Stimulated activated CD4-positive, alpha-beta T cell treated with anti-CD3 and anti-CD28 coated beads, Interleukin-4, amount 100 ng/mL, for 1 hour (primary cell): ENCODE data around the gene LRRC3C.

Experiments
- DNase-seq: peaks from one replicate; pipeline ENCODE4 v3.0.0-alpha.2; 2020

Gene LRRC3C

GRCh38 chr17:39980351-39981206 is 53.0 kb downstream of the LRRC3C start, which contains the start of gene PSMD3:
TSS of gene PSMD3 (plus strand) at chr17:39980807. CDS start at chr17:39980971, 164 bp downstream.
- DNase-seq, result peak; percentile 96

DNA sequence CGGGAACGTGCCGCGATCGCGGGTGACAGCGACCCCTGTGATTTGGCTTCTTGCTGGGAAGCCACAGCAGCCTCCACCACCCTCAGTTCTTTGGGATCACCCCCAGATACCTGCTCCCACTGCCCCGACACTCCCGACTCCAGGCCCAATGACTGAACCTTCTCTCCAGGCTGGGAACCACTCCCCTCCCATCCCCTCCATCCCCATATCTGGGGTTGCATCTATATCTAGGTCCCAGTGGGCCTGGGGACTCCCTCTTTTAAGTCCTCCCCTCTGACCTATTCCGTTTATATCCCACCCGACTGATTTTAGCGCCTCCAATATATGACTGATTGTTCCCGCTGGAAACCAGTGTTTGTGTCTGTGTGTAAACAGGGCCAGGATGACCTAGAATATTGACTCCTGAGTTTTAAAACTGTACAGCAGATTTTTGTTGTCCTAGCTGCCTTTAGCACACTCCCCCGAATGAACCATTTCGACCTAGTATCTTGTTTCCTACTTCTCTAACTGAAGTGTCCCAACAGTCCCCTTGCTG is 53.7 kb downstream of the LRRC3C start:
- no peak for DNase-seq

GRCh38 chr17:39981766-39982375 is 54.3 kb downstream of the LRRC3C start:
- DNase-seq, result no peak

- DNase-seq, result no peak
Observed at GRCh38 chr17:39988206-39988810, 60.8 kb downstream of the LRRC3C start.

DNA sequence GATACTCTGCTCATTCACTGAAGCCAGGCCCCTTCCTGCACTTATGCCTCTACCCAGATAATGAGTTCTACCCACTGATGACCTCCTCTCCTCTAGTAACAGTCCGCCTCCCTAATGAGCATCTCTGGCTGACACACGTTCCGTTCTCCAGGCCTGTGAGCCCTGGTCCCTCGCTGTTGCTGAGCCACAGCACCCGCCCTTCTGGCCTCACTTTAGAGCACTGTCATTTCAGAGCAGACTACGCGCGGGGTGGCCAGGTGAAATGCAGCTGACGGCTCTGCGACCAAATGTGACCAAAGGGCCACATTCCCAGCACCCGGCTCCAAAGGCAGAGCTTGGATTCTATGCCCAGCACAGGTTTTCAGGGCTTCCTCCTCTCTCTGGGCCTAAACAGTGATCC is 66.9 kb downstream of the LRRC3C start:
- no peak for DNase-seq
